H9 (cell line): ENCODE data around the gene PTPN22. TPM values are rescaled to one million over a fixed set of nuclear protein-coding genes. Genes with fewer than 3 reads are reported as not detected.

Experiments used
- DNase-seq: peaks from one replicate; pipeline ENCODE4 v3.0.0-alpha.2; 2017
- H2AFZ ChIP-seq: one replicate; pipeline ENCODE4 v1.6.1; 2013; ENCODE audit warnings: mild to moderate bottlenecking, low read length, control low read depth, moderate library complexity
- H2AK5ac ChIP-seq: 2 replicates; pipeline ENCODE4 v1.6.1; 2013; ENCODE audit warnings: low read length, control low read depth, mixed read lengths; ENCODE audit not compliant: insufficient read length
- H2BK120ac ChIP-seq: one replicate; pipeline ENCODE4 v1.6.1; 2013; ENCODE audit warnings: low read depth, mild to moderate bottlenecking, low read length, control low read depth, inconsistent platforms; ENCODE audit not compliant: poor library complexity, severe bottlenecking
- H2BK12ac ChIP-seq: 2 replicates; pipeline ENCODE4 v1.6.1; 2013; ENCODE audit warnings: low read length, control low read depth, mixed read lengths, low read depth; ENCODE audit not compliant: insufficient read length
- H2BK15ac ChIP-seq: 2 replicates; pipeline ENCODE4 v1.6.1; 2013; ENCODE audit warnings: low read depth, low read length, control low read depth
- H2BK20ac ChIP-seq: one replicate; pipeline ENCODE4 v1.6.1; 2013; ENCODE audit warnings: low read depth, mild to moderate bottlenecking, low read length, control low read depth, inconsistent platforms; ENCODE audit not compliant: poor library complexity, severe bottlenecking
- H2BK5ac ChIP-seq: 2 replicates; pipeline ENCODE4 v1.6.1; 2013; ENCODE audit warnings: low read length, control low read depth, mixed read lengths; ENCODE audit not compliant: insufficient read length
- H3K14ac ChIP-seq: 2 replicates; pipeline ENCODE4 v1.6.1; 2013; ENCODE audit warnings: low read length, control low read depth; ENCODE audit not compliant: insufficient read depth
- H3K18ac ChIP-seq: 2 replicates; pipeline ENCODE4 v1.6.1; 2013; ENCODE audit warnings: low read depth, mild to moderate bottlenecking, mixed read lengths, low read length, control low read depth; ENCODE audit not compliant: insufficient read length
- H3K23ac ChIP-seq: 2 replicates; pipeline ENCODE4 v1.6.1; 2013; ENCODE audit warnings: low read length, control low read depth, mixed read lengths, low read depth; ENCODE audit not compliant: insufficient read length
- H3K23me2 ChIP-seq: 2 replicates; pipeline ENCODE4 v1.6.1; 2013; ENCODE audit warnings: low read depth, mild to moderate bottlenecking, mixed read lengths, low read length, control low read depth; ENCODE audit not compliant: insufficient read length, poor library complexity, severe bottlenecking
- H3K27ac ChIP-seq: 2 replicates; pipeline ENCODE4 v1.5.1; 2013; ENCODE audit warnings: low read length, control low read depth, mixed read lengths, low read depth; ENCODE audit not compliant: insufficient read length
- H3K27me3 ChIP-seq: 2 replicates; pipeline ENCODE4 v1.6.1; 2013; ENCODE audit warnings: low read length, control low read depth, inconsistent platforms; ENCODE audit not compliant: insufficient read depth
- H3K4ac ChIP-seq: 2 replicates; pipeline ENCODE4 v1.6.1; 2013; ENCODE audit warnings: low read depth, mild to moderate bottlenecking, control low read depth, inconsistent platforms, low read length, moderate library complexity
- H3K4me1 ChIP-seq: 2 replicates; pipeline ENCODE4 v1.6.1; 2013; ENCODE audit warnings: low read length, control low read depth, inconsistent platforms; ENCODE audit not compliant: insufficient read depth
- H3K4me2 ChIP-seq: 2 replicates; pipeline ENCODE4 v1.6.1; 2013; ENCODE audit warnings: low read length, control low read depth, mixed read lengths; ENCODE audit not compliant: insufficient read length, insufficient read depth
- H3K56ac ChIP-seq: 2 replicates; pipeline ENCODE4 v1.6.1; 2013; ENCODE audit warnings: low read depth, mild to moderate bottlenecking, mixed read lengths, low read length, control low read depth; ENCODE audit not compliant: insufficient read length
- H3K79me1 ChIP-seq: 2 replicates; pipeline ENCODE4 v1.6.1; 2013; ENCODE audit warnings: low read depth, mild to moderate bottlenecking, moderate library complexity, low read length, control low read depth, inconsistent platforms; ENCODE audit not compliant: insufficient read depth, poor library complexity, severe bottlenecking
- H3K79me2 ChIP-seq: 2 replicates; pipeline ENCODE4 v1.6.1; 2013; ENCODE audit warnings: low read length, control low read depth, inconsistent platforms; ENCODE audit not compliant: insufficient read depth
- H3K9ac ChIP-seq: 2 replicates; pipeline ENCODE4 v1.6.1; 2013; ENCODE audit warnings: low read length, control low read depth, mixed read lengths; ENCODE audit not compliant: insufficient read length; ENCODE audit errors: extremely low read depth
- H3K9me3 ChIP-seq: one replicate; pipeline ENCODE4 v1.6.1; 2013; ENCODE audit warnings: low read depth, low read length, inconsistent platforms; ENCODE audit not compliant: control insufficient read depth
- H3T11ph ChIP-seq: one replicate; pipeline ENCODE4 v1.6.1; 2013; ENCODE audit warnings: mild to moderate bottlenecking, low read length, control low read depth, inconsistent platforms
- H4K20me1 ChIP-seq: one replicate; pipeline ENCODE4 v1.6.1; 2013; ENCODE audit not compliant: control insufficient read depth, insufficient read length, insufficient read depth
- H4K5ac ChIP-seq: 2 replicates; pipeline ENCODE4 v1.6.1; 2013; ENCODE audit warnings: low read depth, mild to moderate bottlenecking, mixed read lengths, low read length, control low read depth; ENCODE audit not compliant: insufficient read length
- H4K8ac ChIP-seq: replicated peaks from 2 replicates; pipeline ENCODE4 v1.6.1; 2013; ENCODE audit warnings: low read length, control low read depth, mixed read lengths, low read depth; ENCODE audit not compliant: insufficient read length
- H4K91ac ChIP-seq: 2 replicates; pipeline ENCODE4 v1.6.1; 2013; ENCODE audit warnings: low read depth, mild to moderate bottlenecking, moderate library complexity, mixed read lengths, low read length, control low read depth; ENCODE audit not compliant: insufficient read length
- H3K27ac Mint-ChIP-seq, 3 experiments: 2 replicates in 2 of 3; 3 replicates in 1 of 3; pipeline ENCODE4 v1.8.0; 2020 to 2021; ENCODE audit warnings: mixed read lengths in 3 of 3, mild to moderate bottlenecking in 1 of 3, moderate library complexity in 1 of 3
- H3K27me3 Mint-ChIP-seq: 2 replicates; pipeline ENCODE4 v1.8.0; 2021; ENCODE audit warnings: low read depth, mild to moderate bottlenecking, moderate library complexity, mixed read lengths
- H3K36me3 Mint-ChIP-seq, 3 experiments: 2 replicates in 2 of 3; 3 replicates in 1 of 3; pipeline ENCODE4 v1.8.0; 2020 to 2021; ENCODE audit warnings: low read depth in 3 of 3, mixed read lengths in 3 of 3; ENCODE audit not compliant: insufficient read depth in 1 of 3
- H3K4me1 Mint-ChIP-seq, 2 experiments: 2 replicates each; pipeline ENCODE4 v1.8.0; 2020; ENCODE audit warnings: mixed read lengths in 2 of 2
- H3K4me3 Mint-ChIP-seq, 2 experiments: 2 replicates in 1 of 2; 3 replicates in 1 of 2; pipeline ENCODE4 v1.8.0; 2020 to 2021; ENCODE audit warnings: mild to moderate bottlenecking in 2 of 2, mixed read lengths in 2 of 2, moderate library complexity in 1 of 2
- H3K9me3 Mint-ChIP-seq, 2 experiments: 2 replicates in 1 of 2; 3 replicates in 1 of 2; pipeline ENCODE4 v1.8.0; 2020; ENCODE audit warnings: mild to moderate bottlenecking in 2 of 2, mixed read lengths in 2 of 2, moderate library complexity in 1 of 2
- CTCF ChIP-seq: fragments of 200-600 bp; sonication (generic); conservative IDR thresholded peaks from 3 replicates; pipeline ENCODE4 v1.8.0; 2021; ENCODE audit warnings: antibody characterized with exemption, mild to moderate bottlenecking
- WGBS: extraction: QIAGEN DNeasy Blood & Tissue Kit; methylation state at CpG from one replicate; pipeline ENCODE4 v1.1.7; 2013; ENCODE audit warnings: missing lambda C conversion rate, low lambda C conversion rate, mixed read lengths; ENCODE audit not compliant: insufficient read length; ENCODE audit errors: extremely low coverage; 5-methylcytosine and 5-hydroxymethylcytosine counted together
- total RNA-seq: library from RNA; stranded (reverse); gene quantifications from 2 replicates; pipeline ENCODE4 v1.2.1, GENCODE V29; 2021

PTPN22 gene
- total RNA-seq, 1 experiment from 2014 or later, result not detected

- H2AFZ ChIP-seq, result no peak overlapping the region
- H4K8ac ChIP-seq, result no peak overlapping the region
- H3K79me2 ChIP-seq, result no peaks in the 10 kb centered on the region
- Mint-ChIP-seq H3K27ac (no peak overlapping the region), H3K4me1 (peaks cover 5 to 12% of the 10 kb centered on the region in 2 experiments), H3K4me3 (no peak overlapping the region), H3K9me3 (no peaks in the 10 kb centered on the region), H3K27me3 (no peaks in the 10 kb centered on the region), H3K36me3 (no peaks in the 10 kb centered on the region)
- no peak overlapping the region for H3K23ac ChIP-seq
- no peak for TF ChIP-seq CTCF
- H3K56ac ChIP-seq, result no peak overlapping the region
- H2BK120ac ChIP-seq, result no peak overlapping the region
- no peaks in the 10 kb centered on the region for H3K4me1 ChIP-seq
- H3K27me3 ChIP-seq, result no peaks in the 10 kb centered on the region
- no peak overlapping the region for H2BK15ac ChIP-seq
- H2BK20ac ChIP-seq, result no peak overlapping the region
- no peak overlapping the region for H2BK5ac ChIP-seq
- H3K9ac ChIP-seq, result no peak overlapping the region
- no peaks in the 10 kb centered on the region for H3K23me2 ChIP-seq
- H3K4me2 ChIP-seq, result no peak overlapping the region
- no peak overlapping the region for H3K14ac ChIP-seq
- no peak overlapping the region for H4K5ac ChIP-seq
- no peak overlapping the region for H2BK12ac ChIP-seq
- no CpG with 5 or more reads among the region's 2 CpGs for WGBS
- no peaks in the 10 kb centered on the region for H4K20me1 ChIP-seq
- no peak overlapping the region for H3K4ac ChIP-seq
- H3K9me3 ChIP-seq, result no peaks in the 10 kb centered on the region
- no peak overlapping the region for H2AK5ac ChIP-seq
- no peaks in the 10 kb centered on the region for H3K79me1 ChIP-seq
- H4K91ac ChIP-seq, result no peak overlapping the region
- H3K27ac ChIP-seq, result no peak overlapping the region
- no peak for DNase-seq
- H3K18ac ChIP-seq, result no peak overlapping the region
- no peak overlapping the region for H3T11ph ChIP-seq
These were observed 4.2 kb upstream of the PTPN22 start for GRCh38 chr1:113875714-113876113.
